GM18517 (cell line): ENCODE data around the gene MOGAT3.

ENCODE experiments used
- ATAC-seq: cut with Tn5 transposase; IDR thresholded peaks from one replicate; pipeline ENCODE4 v1.9.1; 2021; ENCODE audit warnings: mild to moderate bottlenecking, moderate library complexity; ENCODE audit not compliant: unreplicated experiment

MOGAT3 gene

DNA sequence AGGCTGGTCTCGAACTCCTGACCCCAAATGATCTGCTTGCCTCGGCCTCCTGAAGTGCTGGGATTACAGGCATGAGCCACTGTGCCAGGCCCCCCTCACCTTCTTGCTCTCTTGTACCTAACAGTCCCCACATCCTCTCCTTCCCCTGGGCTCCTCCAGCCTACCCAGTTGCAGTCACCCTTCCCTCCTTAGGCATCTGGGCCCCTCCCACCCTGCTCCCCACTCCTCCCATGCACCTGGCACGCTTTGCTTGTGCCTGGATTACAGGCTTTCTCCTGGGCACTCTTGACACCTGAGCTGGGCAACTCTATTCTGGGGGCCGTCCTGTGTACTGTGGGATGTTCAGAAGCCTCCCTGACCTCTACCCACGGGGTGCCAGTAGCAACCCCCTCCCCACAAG, 33.8 kb upstream of the MOGAT3 start:
- ATAC-seq: no peak

DNA sequence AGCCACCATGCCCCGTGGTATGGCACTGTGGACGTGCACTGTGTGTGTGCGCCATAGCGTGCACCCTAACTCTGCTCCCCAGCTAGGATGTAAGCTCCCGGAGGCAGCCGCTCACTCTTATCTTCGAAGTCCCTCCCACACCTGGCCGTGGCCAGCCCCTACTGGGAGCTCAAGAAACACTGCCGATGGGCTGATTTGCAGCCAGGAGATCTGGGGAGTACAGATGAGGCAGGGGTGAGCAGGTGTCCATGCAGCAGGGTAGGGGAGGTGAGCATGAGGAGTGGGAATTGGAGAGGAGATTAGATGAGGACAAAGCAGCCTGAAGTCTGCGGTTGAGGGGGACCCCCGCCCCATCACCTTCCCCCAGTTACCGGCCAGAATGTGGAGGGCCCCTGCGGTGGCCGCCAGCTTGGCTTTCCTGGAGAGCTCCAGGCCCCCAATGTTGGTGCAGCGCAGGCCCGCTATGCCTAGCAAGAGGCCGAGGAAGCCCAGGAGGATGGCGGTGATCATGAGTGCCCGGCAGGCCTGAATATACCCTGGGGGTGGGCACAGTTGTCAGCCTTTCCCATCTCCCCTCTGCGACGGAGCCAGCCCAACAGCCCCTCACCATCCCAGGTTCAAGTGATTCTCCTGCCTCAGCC, 33.2 kb upstream of the MOGAT3 start:
- no peak for ATAC-seq

GRCh38 chr7:101232141-101232850, 31.5 kb upstream of the MOGAT3 start:
- ATAC-seq: no peak

- no peak for ATAC-seq
Observed at GRCh38 chr7:101231644-101232043, 30.8 kb upstream of the MOGAT3 start.

DNA sequence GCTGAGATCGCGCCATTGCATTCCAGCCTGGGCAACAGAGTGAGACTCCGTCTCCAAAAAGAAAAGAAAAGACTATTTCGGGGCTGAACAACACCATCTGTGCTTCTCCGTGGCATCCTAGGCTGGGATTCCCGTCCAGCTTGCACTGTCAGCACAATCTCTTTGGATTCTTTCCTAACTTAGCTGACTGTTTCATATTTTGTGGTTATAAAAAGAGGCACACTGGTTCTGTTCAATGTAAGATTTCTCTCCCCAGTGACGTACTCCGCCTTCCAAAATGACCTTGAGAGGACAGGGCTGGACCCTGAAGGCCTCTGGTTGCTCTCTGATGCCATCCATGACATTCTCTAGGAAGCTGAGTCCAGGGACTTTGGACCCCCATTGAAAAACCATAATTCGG, 25.9 kb upstream of the MOGAT3 start:
- no peak for ATAC-seq

- no peak for ATAC-seq
Observed at GRCh38 chr7:101225650-101226049, 24.8 kb upstream of the MOGAT3 start.

- ATAC-seq: no peak
Observed at GRCh38 chr7:101223528-101223927, 22.7 kb upstream of the MOGAT3 start.

DNA sequence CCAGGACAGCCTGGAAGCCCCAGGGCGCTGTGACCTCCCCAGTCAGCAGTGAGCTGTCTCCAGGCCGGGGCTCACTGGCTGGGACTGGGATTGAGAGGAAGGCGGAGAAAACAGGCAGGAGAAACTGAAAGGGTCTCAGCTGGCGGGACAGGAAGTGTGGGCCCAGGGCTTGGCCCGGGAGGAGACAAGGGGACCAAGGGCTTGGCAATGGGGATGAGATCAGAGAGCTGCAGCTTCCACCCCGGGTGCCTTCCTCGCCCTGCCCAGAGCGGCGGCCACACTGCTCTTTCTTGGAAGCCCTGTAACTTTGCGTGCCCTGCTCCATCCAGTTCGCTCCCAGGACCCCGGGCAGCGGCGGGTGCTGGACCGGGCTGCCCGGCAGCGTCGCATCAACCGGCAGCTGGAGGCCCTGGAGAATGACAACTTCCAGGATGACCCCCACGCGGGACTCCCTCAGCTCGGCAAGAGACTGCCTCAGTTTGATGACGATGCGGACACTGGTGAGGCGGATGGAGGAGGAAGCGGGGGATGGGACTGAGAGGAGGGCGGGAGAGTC, 21.5 kb upstream of the MOGAT3 start:
- ATAC-seq: no peak

GRCh38 chr7:101220295-101220694, 19.5 kb upstream of the MOGAT3 start:
- no peak for ATAC-seq

GRCh38 chr7:101218236-101219125, 17.6 kb upstream of the MOGAT3 start:
- peak; percentile 1 for ATAC-seq

- ATAC-seq: peak; percentile 56
Observed at GRCh38 chr7:101217388-101218235, 16.8 kb upstream of the MOGAT3 start, which contains the start of the genes PLOD3 and ZNHIT1. TSS of gene PLOD3 (minus strand) at chr7:101217581. CDS start at chr7:101217274, 307 bp downstream. TSS of gene ZNHIT1 (plus strand) at chr7:101218165. CDS start at chr7:101218196, 31 bp downstream.

- peak; percentile 4 for ATAC-seq
Observed at GRCh38 chr7:101216860-101217387, 16.1 kb upstream of the MOGAT3 start.

DNA sequence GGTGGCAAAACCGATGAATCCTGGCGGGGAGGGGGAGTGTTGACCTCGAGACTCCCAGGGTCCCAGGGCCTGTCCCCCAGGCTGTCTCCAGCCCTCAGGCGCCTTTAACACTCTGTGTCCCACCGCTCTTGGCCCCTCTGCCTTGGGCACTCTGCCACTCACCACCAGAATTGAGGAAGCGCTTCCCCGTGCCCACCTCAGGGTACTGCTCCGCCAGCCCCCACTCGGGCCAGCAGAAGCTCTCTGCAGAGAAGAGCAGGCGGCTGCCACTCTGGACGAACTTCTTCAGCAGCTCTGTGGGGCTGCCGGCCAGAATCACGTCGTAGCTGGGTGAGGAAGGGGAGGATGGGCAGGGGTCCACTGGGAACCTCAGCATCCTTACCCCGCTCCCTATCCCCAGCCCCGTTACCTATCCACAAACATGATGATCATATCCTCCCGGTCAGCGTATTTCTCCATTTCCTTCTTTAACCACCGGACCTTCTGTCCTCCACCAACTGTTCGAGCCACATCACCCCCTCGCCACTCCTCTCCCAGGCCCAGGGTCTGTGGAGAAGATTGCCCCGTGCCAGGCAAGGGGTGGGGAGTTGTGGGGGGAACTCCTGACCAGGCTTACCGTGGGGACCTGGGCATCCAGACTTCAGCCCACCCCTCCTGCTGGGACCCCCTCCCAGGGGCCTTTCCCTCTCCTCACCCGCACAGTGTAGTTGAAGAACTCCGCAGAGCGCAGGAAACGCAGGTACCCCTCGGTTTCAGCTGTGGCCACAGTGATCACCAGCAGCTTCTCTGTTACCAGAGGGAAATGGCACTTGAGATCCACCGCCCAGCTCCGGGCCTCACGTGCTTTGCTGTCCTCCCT, 15.4 kb upstream of the MOGAT3 start:
- no peak for ATAC-seq

DNA sequence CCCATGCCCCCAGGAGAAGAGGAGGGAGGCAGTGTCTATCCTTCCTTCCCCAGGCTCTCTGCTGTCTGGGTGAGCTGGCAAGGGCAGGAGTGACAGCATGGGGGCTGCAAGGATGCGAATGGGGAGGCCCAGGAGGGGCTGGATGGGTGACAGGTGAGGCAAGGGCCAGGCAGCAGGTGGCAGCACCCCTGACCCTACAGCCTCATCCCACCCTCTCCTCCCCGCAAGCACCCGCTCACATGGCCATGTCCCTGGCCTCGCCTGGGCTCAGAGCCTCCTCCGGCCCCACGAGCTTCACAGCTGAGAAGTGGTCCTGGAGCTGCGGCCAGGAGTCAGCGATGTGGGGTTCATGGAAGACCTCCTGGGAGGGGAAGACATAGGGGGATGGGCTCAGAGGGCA, 11.2 kb upstream of the MOGAT3 start:
- no peak for ATAC-seq

DNA sequence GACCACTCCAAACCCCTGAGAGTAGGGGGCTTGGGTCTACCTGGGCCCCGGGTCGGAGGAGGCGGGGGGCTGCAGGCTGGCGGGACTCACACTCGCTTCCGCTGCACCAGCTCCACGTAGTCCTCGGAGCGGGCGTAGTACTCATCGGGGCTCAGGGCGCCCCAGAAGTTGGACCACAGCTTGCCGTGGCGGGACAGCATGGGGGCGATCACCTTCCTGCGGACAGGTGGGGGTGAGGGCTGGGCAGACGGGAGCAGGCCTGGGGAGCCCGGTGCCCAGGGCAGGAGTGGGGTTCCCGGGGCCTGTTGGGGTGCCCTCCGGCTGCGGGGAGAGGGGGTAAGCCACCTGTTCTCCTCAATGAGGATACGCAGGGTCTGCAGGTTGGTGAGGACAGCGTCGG, 10.7 kb upstream of the MOGAT3 start:
- ATAC-seq: no peak

- ATAC-seq: no peak
Observed at GRCh38 chr7:101210143-101210542, 9.3 kb upstream of the MOGAT3 start.

- ATAC-seq: no peak
Observed at GRCh38 chr7:101208794-101209193, 8.0 kb upstream of the MOGAT3 start.

DNA sequence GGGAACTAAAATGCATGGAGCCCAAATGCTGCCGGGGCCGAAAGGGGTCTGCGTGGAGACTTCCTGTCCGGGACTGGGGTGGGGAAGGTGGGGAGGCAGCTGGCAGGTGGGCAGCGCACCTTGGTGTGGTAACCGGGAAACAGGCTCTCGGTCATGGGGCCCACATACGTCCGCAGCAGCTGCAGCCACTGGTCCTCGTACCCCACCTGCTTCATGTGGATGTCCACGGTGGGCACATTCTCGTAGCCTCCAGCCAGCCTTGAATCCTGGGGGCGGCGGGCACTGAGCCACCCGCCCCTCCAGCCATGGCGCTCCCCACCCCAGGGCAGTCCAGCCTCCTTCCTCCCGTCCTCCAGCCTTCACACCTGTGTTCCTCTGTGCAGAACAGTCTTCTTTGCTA, 6.6 kb upstream of the MOGAT3 start:
- ATAC-seq: no peak

DNA sequence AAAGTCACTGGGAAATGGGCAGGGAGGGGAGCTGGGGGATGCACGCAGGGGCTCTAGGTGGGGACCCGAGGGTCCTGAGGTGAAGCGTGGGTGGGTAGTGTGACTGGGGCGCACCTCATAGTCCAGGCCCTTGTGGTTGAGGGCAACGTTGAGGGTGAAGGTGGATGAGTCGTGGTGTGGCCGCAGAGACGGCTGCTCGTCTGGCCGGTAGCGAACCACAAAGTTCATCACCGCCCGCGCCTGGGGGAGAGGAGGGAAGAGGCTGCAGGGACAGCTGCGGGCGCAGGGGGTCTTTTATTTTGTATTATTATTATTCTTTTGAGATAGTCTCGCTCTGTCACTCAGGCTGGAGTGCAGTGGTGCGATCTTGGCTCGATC, 5.8 kb upstream of the MOGAT3 start:
- ATAC-seq: no peak
